Measurements from ENCODE around the gene SETD1A.

SETD1A gene

GRCh38 chr16:30957456-30958174, at the start of gene SETD1A:
TSS of gene SETD1A (plus strand) at chr16:30957754. CDS start at chr16:30958732, 978 bp downstream.
- DNase-seq (ENCODE audit: low spot score): peak; percentile 88
- no peak for FAIRE-seq

GRCh38 chr16:30910427-30911029, 47.0 kb upstream of the SETD1A start:
- no peak for FAIRE-seq
- no peak for DNase-seq (ENCODE audit: low spot score)

GRCh38 chr16:30912794-30913412, 44.7 kb upstream of the SETD1A start:
- FAIRE-seq (no peak), DNase-seq (ENCODE audit: low spot score) (no peak)

- FAIRE-seq (no peak), DNase-seq (ENCODE audit: low spot score) (no peak)
Observed at GRCh38 chr16:30914830-30915229, 42.7 kb upstream of the SETD1A start.

GRCh38 chr16:30918614-30919013, 38.9 kb upstream of the SETD1A start:
- FAIRE-seq: no peak
- no peak for DNase-seq (ENCODE audit: low spot score)

GRCh38 chr16:30920891-30921290, 36.7 kb upstream of the SETD1A start:
- FAIRE-seq: no peak
- no peak for DNase-seq (ENCODE audit: low spot score)

- FAIRE-seq (no peak), DNase-seq (ENCODE audit: low spot score) (no peak)
Observed at GRCh38 chr16:30921459-30921747, 36.2 kb upstream of the SETD1A start.

- no peak for FAIRE-seq
Observed at GRCh38 chr16:30921748-30922419, 35.7 kb upstream of the SETD1A start.

GRCh38 chr16:30922420-30922959, 35.1 kb upstream of the SETD1A start:
- FAIRE-seq (peak; percentile 95), DNase-seq (ENCODE audit: low spot score) (peak; percentile 98)

More at GRCh38 chr16:30921748-30922419, 35.7 kb upstream of the SETD1A start:
- DNase-seq (ENCODE audit: low spot score): peak; percentile 52

- FAIRE-seq (peak; percentile 87), DNase-seq (ENCODE audit: low spot score) (peak; percentile 98)
Observed at GRCh38 chr16:30922960-30923535, 34.5 kb upstream of the SETD1A start.

- DNase-seq (ENCODE audit: low spot score) (no peak), FAIRE-seq (no peak)
Observed at GRCh38 chr16:30923554-30924075, 33.9 kb upstream of the SETD1A start, which contains the start of gene FBXL19. TSS of gene FBXL19 (plus strand) at chr16:30923572. CDS start at chr16:30925755, 2,183 bp downstream.

GRCh38 chr16:30924076-30924912, 33.3 kb upstream of the SETD1A start:
- DNase-seq (ENCODE audit: low spot score): no peak
- FAIRE-seq: no peak

- DNase-seq (ENCODE audit: low spot score): no peak
Observed at GRCh38 chr16:30924913-30925631, 32.5 kb upstream of the SETD1A start.

GRCh38 chr16:30925632-30925987, 31.9 kb upstream of the SETD1A start:
- FAIRE-seq (no peak), DNase-seq (ENCODE audit: low spot score) (no peak)

More at GRCh38 chr16:30924913-30925631, 32.5 kb upstream of the SETD1A start:
- FAIRE-seq: no peak

- DNase-seq (ENCODE audit: low spot score) (no peak), FAIRE-seq (no peak)
Observed at GRCh38 chr16:30925995-30926811, 31.4 kb upstream of the SETD1A start.

- FAIRE-seq (no peak), DNase-seq (ENCODE audit: low spot score) (no peak)
Observed at GRCh38 chr16:30926937-30927788, 30.4 kb upstream of the SETD1A start.

GRCh38 chr16:30927789-30928378, 29.7 kb upstream of the SETD1A start:
- FAIRE-seq (no peak), DNase-seq (ENCODE audit: low spot score) (peak; percentile 37)
